Vagina (tissue), 2 donors: ENCODE measurements around the gene CCDC60. TPM values are rescaled to one million over a fixed set of nuclear protein-coding genes. Genes with fewer than 3 reads are reported as not detected.

Experiments
- DNase-seq, 2 donors: peaks; one replicate each; pipeline ENCODE4 v3.0.0-alpha.2; 2017; ENCODE audit errors: extremely low spot score in 2 of 2
- H3K27ac ChIP-seq: fragments of 200-600 bp; sonication (generic); one replicate; pipeline ENCODE4 v1.5.1; 2019
- H3K27me3 ChIP-seq: fragments of 200-600 bp; sonication (generic); one replicate; pipeline ENCODE4 v1.5.1; 2019
- H3K36me3 ChIP-seq, 2 donors: fragments of 200-600 bp; sonication (generic); one replicate each; pipeline ENCODE4 v1.5.1; 2017 to 2019
- H3K4me1 ChIP-seq: fragments of 200-600 bp; sonication (generic); one replicate; pipeline ENCODE4 v1.5.1; 2019
- H3K4me3 ChIP-seq, 2 donors: fragments of 200-600 bp; sonication (generic); 1 replicate in 1 of 2; 2 replicates in 1 of 2; pipeline ENCODE4 v1.5.1; 2016 to 2019
- H3K9me3 ChIP-seq: fragments of 200-600 bp; sonication (generic); one replicate; pipeline ENCODE4 v1.5.1; 2019
- CTCF ChIP-seq, 3 experiments: fragments of 450-650 bp in 2 of 3; fragments of 200-600 bp in 1 of 3; sonication (generic) in 1 of 3; IDR thresholded peaks; one replicate each; pipeline ENCODE4 v1.5.1; 2017 to 2019; ENCODE audit warnings: antibody characterized with exemption in 3 of 3, mild to moderate bottlenecking in 2 of 3, moderate library complexity in 2 of 3
- POLR2A ChIP-seq, 2 donors: fragments of 450-650 bp; IDR thresholded peaks; one replicate each; pipeline ENCODE4 v1.6.1; 2017; ENCODE audit warnings: antibody characterized with exemption in 2 of 2, mild to moderate bottlenecking in 2 of 2, moderate library complexity in 2 of 2
- POLR2AphosphoS5 ChIP-seq, 2 donors: sonication (generic); formaldehyde crosslinking; IDR thresholded peaks; one replicate each; pipeline ENCODE4 v1.9.0; 2017; ENCODE audit warnings: antibody characterized with exemption in 2 of 2, mild to moderate bottlenecking in 2 of 2, low read depth in 1 of 2; ENCODE audit not compliant: insufficient read depth in 1 of 2
- intact Hi-C: fragments of 100-400 bp; cut with DNase I; formaldehyde crosslinking; loops from one replicate; pipeline ENCODE4 v1.15.1; 2023
- total RNA-seq: library from RNA; depleted of rRNA; stranded (reverse); fragments of >200 nt; gene quantifications from one replicate; pipeline ENCODE4 v1.2.3, GENCODE V29; 2016

The CCDC60 gene
- total RNA-seq, 1 donor from 2014 or later: not detected

DNA sequence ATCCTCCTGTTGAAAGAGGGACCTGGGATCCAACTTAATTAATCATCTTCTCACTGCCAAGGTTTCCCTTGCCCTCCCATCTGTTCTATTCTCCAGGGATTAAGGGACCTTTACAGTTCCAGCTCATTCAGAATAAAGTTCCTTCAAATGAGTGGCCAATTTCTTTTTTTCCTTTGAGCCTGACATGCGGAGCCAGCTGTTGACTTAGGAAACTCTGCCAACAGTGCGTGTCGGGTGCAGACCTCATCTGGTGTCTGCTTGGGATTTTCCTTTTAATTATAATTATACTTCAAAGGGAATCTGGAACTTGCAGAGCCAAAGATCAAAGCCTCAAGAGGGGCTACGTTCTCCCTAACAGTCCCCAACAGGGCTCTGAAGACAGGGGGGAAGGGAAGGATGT is 64.8 kb downstream of the CCDC60 start:
- Histone ChIP-seq H3K4me1 (no peaks in the 10 kb centered on the region), H3K27ac (no peak overlapping the region), H3K36me3 (no peaks in the 10 kb centered on the region), H3K9me3 (no peaks in the 10 kb centered on the region), H3K4me3 (no peak overlapping the region), H3K27me3 (no peaks in the 10 kb centered on the region)
- no peak for DNase-seq
- no peak for TF ChIP-seq CTCF (IDR thresholded peaks at IDR 0.05)
- no peak for TF ChIP-seq POLR2A (IDR thresholded peaks at IDR 0.05)
- TF ChIP-seq POLR2AphosphoS5 (IDR thresholded peaks at IDR 0.05; ENCODE audit: insufficient read depth in 1 of 2, low read depth in 1 of 2): no peak
- intact Hi-C loops: no loop called here

DNA sequence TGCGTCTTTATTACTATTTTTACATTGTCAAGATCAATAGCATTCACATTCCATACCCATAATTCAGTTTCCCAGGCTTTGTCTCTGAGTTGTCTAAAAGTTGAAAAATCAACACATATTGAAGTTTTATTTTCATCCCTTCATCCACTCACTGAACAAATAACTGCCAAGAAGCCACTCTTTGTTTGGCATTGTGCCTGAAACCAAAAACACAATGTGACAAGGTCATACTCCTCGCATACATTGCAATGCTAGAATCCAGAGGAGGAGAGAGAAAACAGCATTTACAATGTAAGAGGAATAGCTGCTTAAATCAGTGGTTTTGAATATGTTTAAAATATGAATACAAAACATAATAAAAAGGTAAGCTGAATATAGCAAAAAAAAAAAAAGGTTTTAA is 71.8 kb downstream of the CCDC60 start:
- no peak overlapping the region for H3K27ac ChIP-seq
- DNase-seq: no peak
- TF ChIP-seq POLR2A (IDR thresholded peaks at IDR 0.05): no peak
- TF ChIP-seq CTCF (IDR thresholded peaks at IDR 0.05): no peak
- no peak for TF ChIP-seq POLR2AphosphoS5 (IDR thresholded peaks at IDR 0.05; ENCODE audit: insufficient read depth in 1 of 2, low read depth in 1 of 2)
- no peaks in the 10 kb centered on the region for H3K9me3 ChIP-seq
- intact Hi-C loops: no loop called here
- no peaks in the 10 kb centered on the region for H3K36me3 ChIP-seq
- no peaks in the 10 kb centered on the region for H3K4me1 ChIP-seq
- H3K4me3 ChIP-seq: no peak overlapping the region
- no peaks in the 10 kb centered on the region for H3K27me3 ChIP-seq

GRCh38 chr12:119406811-119407210 is 72.3 kb downstream of the CCDC60 start:
- intact Hi-C loops: no loop called here
- Histone ChIP-seq H3K4me3 (no peak overlapping the region), H3K9me3 (no peaks in the 10 kb centered on the region), H3K36me3 (no peaks in the 10 kb centered on the region), H3K4me1 (no peaks in the 10 kb centered on the region), H3K27me3 (no peaks in the 10 kb centered on the region), H3K27ac (no peak overlapping the region)
- TF ChIP-seq POLR2AphosphoS5 (IDR thresholded peaks at IDR 0.05; ENCODE audit: insufficient read depth in 1 of 2, low read depth in 1 of 2) (no peak), POLR2A (IDR thresholded peaks at IDR 0.05) (no peak), CTCF (IDR thresholded peaks at IDR 0.05) (no peak)
- no peak for DNase-seq

- Histone ChIP-seq H3K4me3 (no peak overlapping the region), H3K27ac (no peak overlapping the region), H3K27me3 (no peaks in the 10 kb centered on the region), H3K4me1 (no peaks in the 10 kb centered on the region), H3K9me3 (no peaks in the 10 kb centered on the region), H3K36me3 (no peaks in the 10 kb centered on the region)
- TF ChIP-seq POLR2AphosphoS5 (IDR thresholded peaks at IDR 0.05; ENCODE audit: insufficient read depth in 1 of 2, low read depth in 1 of 2) (no peak), POLR2A (IDR thresholded peaks at IDR 0.05) (no peak)
- intact Hi-C loops: no loop called here
- DNase-seq: no peak
These were observed 74.5 kb downstream of the CCDC60 start for GRCh38 chr12:119409043-119409442.

DNA sequence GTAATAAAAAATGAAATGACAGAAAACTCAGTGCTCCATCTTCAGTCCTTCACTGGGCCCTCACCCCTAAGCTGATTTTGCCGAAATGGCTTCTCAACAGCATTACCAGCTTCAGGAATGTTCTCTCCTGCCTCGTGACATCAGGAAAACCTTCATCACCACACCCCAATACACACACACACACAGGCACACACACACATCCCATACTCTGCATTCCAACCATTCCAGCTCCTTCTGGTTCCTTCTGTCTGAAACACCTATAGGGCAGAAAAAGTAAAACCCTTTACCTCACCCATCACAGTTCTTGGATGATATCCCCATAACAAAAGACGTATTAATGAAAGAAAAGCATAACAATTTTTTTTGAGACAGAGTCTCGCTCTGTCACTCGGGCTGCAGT is 75.9 kb downstream of the CCDC60 start:
- no peak for DNase-seq
- no peak overlapping the region for H3K4me3 ChIP-seq
- H3K9me3 ChIP-seq: no peaks in the 10 kb centered on the region
- no peaks in the 10 kb centered on the region for H3K36me3 ChIP-seq
- H3K27me3 ChIP-seq: no peaks in the 10 kb centered on the region
- intact Hi-C loops: loop anchor here (5.0 kb wide), 1 partner anchor 293 kb away; no protein-coding TSS in a partner anchor
- no peaks in the 10 kb centered on the region for H3K4me1 ChIP-seq
- TF ChIP-seq POLR2A (IDR thresholded peaks at IDR 0.05): no peak
- no peak for TF ChIP-seq POLR2AphosphoS5 (IDR thresholded peaks at IDR 0.05; ENCODE audit: insufficient read depth in 1 of 2, low read depth in 1 of 2)
- TF ChIP-seq CTCF (IDR thresholded peaks at IDR 0.05): no peak
- no peak overlapping the region for H3K27ac ChIP-seq
